Measurements from ENCODE around the gene GNPAT.
"Not testable (repeated sequence)": the region's sequence is repeated elsewhere in the genome, so short reads cannot be mapped to it uniquely, and the experiment has no call there.

Gene GNPAT

DNA sequence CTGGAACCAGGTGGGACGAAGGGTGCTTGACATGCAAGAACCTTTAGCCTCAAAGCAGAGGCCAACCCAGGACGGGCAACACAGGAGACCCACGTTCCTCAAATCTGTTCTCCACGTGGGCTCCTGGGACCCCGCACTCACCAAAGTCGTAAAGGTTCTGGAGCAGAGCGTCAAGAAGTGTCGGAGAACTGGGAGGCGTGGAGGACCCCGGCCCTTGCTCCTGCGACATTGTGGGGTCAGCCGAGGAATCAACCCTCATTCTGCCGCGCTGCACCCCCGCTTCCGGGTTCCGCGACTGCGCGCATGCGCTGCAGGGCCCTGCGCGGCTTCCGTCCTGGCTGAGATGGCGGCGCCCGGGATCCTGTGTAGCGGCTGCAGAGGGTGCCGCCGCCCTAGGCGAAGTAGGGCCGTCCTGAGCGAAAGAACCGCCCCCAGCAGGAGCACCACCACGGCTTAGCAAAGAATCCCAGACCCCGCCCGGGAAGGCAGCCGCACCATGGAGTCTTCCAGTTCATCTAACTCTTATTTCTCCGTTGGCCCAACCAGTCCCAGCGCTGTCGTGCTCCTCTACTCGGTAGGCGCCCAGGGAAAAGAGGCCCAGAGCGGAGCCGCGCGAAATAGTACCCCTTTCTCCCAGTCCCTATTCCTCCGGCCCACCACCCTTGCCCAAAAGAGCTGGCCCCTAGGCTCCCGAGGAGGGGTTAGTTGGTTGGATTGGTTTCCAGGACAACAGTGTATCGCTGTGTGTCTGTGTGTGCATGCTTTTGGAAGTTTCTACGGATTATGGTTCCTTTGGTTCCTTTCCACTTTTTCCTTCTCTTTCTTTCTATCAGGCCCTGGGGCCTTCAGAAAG lies at the start of gene GNPAT:
Gene GNPAT (plus strand): TSS at position 330 of the 853 bp plus-strand sequence. CDS start 167 bp downstream, at position 497.
- DNase-seq: peak; percentile 80

GRCh38 chr1:231192620-231193163 lies 48.3 kb upstream of the GNPAT start:
- DNase-seq: no peak

DNA sequence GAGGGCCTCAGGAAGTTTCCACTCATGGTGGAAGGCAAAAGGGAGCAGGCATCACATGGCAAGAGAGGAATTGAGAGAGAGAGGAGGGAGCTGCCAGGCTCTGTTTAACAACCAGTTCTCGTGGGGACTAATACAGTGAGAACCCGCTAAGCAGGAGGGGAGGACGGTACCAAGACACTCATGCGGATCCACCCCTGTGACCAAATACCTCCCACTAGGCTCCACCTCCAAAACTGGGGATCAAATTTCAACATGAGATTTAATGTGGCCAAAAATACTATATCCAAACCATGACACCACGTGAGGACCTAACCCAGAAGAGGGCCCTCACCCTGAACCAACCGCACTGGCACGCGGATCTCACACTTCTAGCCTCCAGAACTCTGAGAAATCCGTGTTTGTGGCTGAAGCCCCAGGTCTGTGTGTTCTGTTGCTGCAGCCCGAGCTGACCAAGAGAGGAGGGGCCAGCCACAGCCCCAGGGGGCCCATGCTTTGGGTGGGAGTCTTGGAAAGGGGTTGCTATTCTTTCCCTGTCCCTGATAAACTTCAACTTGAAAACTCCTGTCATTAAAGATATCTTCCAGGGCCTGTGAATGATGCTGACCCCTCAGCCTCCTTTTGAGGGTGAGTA lies 47.2 kb upstream of the GNPAT start:
- DNase-seq: no peak

DNA sequence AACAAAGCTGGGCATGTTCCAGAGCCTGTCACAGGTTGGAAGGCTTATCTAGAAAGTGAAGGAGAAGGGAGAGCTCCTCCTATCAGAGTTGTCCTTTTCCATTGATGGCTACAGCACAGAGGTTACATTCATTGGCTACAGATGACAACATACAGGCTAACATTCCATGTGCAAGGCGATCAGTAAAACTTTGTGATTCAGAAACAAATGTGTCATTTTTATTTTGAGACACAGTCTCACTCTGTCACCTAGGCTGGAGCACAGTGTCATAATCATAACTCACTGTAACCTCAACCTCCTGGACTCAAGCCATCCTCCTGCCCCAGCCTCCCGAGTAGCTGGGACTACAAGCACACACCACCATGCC lies 46.6 kb upstream of the GNPAT start:
- DNase-seq: no peak

- no peak for DNase-seq
Observed at GRCh38 chr1:231194843-231195516, 46.0 kb upstream of the GNPAT start.

DNA sequence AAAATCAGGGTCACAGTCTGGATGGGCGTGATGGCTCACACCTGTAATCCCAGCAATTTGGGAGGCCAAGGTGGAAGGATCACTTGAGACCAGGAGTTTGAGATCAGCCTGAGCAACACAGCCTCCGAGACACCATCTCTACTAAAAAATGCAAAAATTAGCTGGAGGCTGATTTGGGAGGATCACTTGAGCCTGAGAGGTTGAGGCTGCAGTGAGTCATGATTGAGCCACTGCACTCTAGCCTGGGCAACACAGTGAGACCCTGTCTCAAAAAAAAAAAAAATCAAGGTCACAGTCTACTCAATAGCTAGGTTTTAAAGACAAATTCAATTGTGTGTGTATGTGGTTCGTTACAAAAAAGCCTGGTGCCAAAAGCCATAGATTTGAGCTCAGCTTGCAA lies 44.7 kb upstream of the GNPAT start:
- no peak for DNase-seq

- DNase-seq: no peak
Observed at GRCh38 chr1:231196728-231197127, 44.3 kb upstream of the GNPAT start.

GRCh38 chr1:231199868-231200267 lies 41.1 kb upstream of the GNPAT start:
- no peak for DNase-seq

DNA sequence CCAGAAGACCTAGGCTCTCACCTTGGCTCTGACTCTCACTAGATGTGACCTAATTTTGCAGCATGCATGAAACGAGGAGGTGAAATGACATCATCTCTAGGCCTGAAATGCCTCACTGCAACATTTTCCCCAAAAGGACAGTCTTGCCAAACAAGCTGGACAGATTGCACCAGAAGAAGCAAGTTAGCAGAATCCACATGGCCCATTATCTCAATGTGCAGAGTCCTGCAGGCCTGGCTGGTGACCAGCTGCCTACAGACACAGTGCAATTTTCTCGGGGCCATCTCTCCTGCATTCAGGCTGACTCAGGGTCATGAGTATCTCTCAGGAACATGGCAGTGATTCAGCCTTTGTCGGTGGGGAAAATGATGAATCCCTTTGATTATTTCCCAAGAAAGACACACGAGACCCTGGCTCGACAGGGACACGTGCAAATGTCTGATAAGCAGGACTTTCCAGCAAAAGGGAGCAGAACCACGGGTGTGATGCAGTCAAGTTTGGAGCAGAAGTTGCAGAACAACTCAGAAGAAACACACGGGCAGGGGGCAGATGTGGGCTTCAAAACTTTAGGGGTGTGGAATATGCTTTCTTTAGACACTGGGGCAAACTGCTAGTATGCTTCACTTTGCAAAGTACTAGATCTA lies 40.5 kb upstream of the GNPAT start:
- no peak for DNase-seq

DNA sequence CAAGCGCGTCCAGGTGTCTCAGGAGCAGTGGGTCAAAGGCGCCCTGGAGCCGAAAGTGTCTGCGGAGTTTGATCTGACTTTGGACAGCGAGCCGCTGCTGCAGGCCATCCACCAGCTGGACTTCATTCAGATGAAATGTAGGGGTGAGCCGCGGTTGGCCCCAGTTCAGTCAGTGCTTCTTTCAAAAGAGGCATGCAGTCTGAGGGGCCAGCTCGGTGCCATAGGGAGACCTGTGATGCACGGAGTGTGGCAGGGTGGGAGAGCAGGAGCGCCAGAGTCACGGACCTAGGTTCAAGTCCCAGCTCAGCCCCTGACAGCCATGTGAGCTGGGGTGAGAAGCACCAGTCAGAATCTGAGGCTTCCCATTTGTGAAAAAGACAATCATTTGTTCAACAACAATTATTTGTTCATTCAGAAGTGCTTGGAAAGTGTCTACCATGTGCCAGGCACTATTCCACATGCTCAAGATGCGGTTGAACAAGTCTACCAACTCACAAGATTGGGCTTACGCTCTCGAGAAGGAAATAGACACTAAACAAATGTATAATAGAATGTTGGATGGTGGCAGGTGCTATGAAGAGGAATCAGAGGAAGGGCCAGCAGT lies 39.5 kb upstream of the GNPAT start:
- no peak for DNase-seq

GRCh38 chr1:231201979-231202633 lies 38.9 kb upstream of the GNPAT start:
- DNase-seq: no peak

DNA sequence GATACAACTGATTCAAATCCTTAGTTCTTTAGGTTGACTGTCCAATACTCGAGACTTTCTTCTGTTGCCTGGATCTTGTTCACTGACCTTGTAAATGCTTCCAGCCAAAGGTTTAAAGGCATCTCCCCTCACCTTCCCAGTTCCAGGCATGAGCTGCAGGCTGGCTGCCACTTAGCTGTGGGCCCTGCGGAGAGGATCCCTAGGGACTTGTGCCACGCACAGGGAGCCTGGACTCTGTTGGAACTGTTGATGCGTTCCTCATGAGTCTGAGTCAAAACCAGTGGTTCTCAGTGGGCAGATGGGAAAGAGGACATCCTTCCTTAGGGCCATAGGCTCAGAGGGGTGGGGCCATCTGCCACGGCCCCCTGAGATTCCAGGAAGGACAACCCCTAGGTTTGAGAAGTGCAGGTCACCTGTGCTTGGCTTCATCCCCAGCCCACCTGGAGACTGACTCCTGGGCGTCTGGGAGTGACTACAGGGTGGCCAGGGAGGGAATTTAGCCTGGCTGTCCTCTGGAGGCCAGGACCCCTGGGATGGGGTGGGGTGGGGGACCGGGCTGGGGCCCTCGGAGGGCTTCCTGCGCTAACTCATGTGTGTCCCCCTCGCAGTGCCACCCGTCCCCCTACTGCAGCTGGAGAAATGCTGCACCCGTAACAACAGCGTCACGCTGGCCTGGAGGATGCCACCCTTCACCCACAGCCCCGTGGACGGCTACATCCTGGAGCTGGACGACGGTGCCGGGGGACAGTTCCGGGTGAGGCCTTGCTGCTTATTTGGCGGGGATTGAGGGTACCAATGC lies 37.6 kb upstream of the GNPAT start:
- no peak for DNase-seq

- DNase-seq: no peak
Observed at GRCh38 chr1:231206856-231207255, 34.2 kb upstream of the GNPAT start.

GRCh38 chr1:231207437-231207836 lies 33.6 kb upstream of the GNPAT start:
- DNase-seq: no peak

- DNase-seq: no peak
Observed at GRCh38 chr1:231208980-231209379, 32.0 kb upstream of the GNPAT start.

DNA sequence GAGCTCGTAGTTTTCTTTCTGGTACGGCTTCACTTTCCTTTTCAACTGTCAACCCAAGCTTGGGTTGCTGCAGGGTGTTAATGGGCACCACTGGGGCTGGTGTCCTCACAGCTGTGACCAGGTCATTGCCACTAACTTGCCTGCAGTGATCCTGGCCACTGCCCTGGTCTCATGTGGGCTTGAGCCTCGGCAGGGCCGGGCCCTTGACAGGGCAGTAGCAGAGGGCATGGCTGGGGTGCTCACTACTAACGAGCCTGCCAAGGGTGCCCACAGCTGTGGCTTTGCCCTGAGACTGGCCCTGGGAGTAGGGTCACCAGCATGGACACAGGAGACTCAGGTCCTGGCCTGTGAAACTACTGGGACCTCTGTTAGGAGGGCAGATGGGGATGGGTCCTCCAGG lies 31.5 kb upstream of the GNPAT start:
- no peak for DNase-seq

DNA sequence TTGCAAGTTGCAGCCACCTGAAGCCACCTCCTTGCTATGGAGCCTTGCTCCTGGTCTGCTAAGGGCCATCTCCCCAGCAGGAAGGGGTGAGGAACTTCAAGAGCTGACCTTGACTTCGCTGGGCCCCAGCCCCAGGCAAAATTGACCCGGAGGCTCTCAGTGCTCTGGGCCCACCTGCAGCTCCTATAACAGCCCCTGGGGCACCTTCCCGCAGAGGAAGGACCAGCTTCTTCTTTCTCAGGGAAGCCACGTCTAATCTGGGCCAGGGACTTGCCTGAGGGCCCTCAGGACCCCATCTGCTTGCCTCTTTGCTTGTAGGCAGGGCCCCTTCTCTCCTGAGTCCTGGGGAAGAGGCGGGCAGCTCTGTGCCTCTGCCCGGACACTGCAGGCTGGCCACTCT lies 30.9 kb upstream of the GNPAT start:
- no peak for DNase-seq

- peak; percentile 48 for DNase-seq
Observed at GRCh38 chr1:231211005-231211857, 29.8 kb upstream of the GNPAT start.

DNA sequence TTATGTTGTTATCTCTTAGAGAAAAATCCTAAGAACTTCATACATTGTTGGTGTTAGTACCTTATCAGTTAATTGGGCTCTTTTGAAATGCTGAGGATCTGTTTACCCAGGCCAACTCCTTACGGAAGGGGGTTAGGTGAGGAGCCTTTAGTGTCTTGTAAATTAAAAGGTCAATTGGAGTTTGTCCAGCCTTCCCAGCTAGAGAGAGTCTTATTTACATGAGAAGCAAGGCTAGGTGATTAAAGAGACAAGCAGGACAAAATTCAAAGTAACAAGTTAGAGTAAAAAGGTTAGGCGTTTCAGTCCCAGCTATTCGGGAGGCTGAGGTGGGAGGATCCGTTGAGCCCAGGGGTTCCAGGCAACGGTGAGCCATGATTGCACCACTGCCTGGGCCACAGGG lies 28.7 kb upstream of the GNPAT start:
- DNase-seq: not testable (repeated sequence)
